PC-3 (cell line): ENCODE results near the gene CFAP57. TPM values are rescaled to one million over a fixed set of nuclear protein-coding genes. Genes with fewer than 3 reads are reported as not detected.

Source experiments
- ATAC-seq: fragments of 200-7000 bp; cut with Tn5 transposase; 2 replicates; pipeline ENCODE4 v1.9.1; 2020; ENCODE audit warnings: mild to moderate bottlenecking, moderate library complexity
- BruUV-seq: library from RNA; stranded (reverse); fragments of 400-500 nt; replicated peaks from 2 replicates; lab custom pipeline; 2021; lab: Mats Ljungman, UMichigan
- CTCF ChIA-PET: fragments of 300-600 bp; sonication (Branson Sonifier 250); formaldehyde crosslinking; loops from one replicate; lab custom pipeline; 2022; ENCODE audit warnings: antibody characterized with exemption; lab: Charles Lee
- POLR2A ChIA-PET: fragments of 300-600 bp; sonication (Branson Sonifier 250); formaldehyde crosslinking; loops from one replicate; lab custom pipeline; 2022; ENCODE audit warnings: antibody characterized with exemption; ENCODE audit not compliant: unreplicated experiment; lab: Charles Lee
- DNase-seq: peaks from one replicate; pipeline ENCODE4 v3.0.0-alpha.2; 2015
- H2AFZ ChIP-seq: fragments of 300-600 bp; sonication (generic); 2 replicates; pipeline ENCODE4 v1.6.0; 2016; ENCODE audit warnings: antibody characterized with exemption, low read length
- H3F3A ChIP-seq: fragments of 300-600 bp; sonication (generic); one replicate; pipeline ENCODE4 v1.6.0; 2017; ENCODE audit warnings: antibody characterized with exemption, low read length, control low read depth, mild to moderate bottlenecking; ENCODE audit not compliant: unreplicated experiment
- H3K27ac ChIP-seq: fragments of 300-600 bp; sonication (generic); 2 replicates; pipeline ENCODE4 v1.5.1; 2016; ENCODE audit warnings: mild to moderate bottlenecking, low read length
- H3K27me3 ChIP-seq: fragments of 300-600 bp; sonication (generic); 2 replicates; pipeline ENCODE4 v1.6.1; 2016; ENCODE audit warnings: low read length, mixed read lengths
- H3K36me3 ChIP-seq: fragments of 300-600 bp; sonication (generic); 2 replicates; pipeline ENCODE4 v1.6.1; 2016; ENCODE audit warnings: low read depth, mixed run types, low read length, mixed read lengths
- H3K4me1 ChIP-seq: fragments of 300-600 bp; sonication (generic); 2 replicates; pipeline ENCODE4 v1.5.1; 2016; ENCODE audit warnings: low read length; ENCODE audit not compliant: insufficient read depth
- H3K4me2 ChIP-seq: fragments of 300-600 bp; sonication (generic); 2 replicates; pipeline ENCODE4 v1.6.0; 2016; ENCODE audit warnings: low read length
- H3K4me3 ChIP-seq: fragments of 300-600 bp; sonication (generic); 2 replicates; pipeline ENCODE4 v1.5.1; 2016; ENCODE audit warnings: mild to moderate bottlenecking, low read length, mixed read lengths
- H3K79me2 ChIP-seq: fragments of 300-600 bp; sonication (generic); 2 replicates; pipeline ENCODE4 v1.6.1; 2017; ENCODE audit warnings: low read length, mixed read lengths
- H3K9ac ChIP-seq: fragments of 300-600 bp; sonication (generic); 2 replicates; pipeline ENCODE4 v1.6.0; 2016; ENCODE audit warnings: mild to moderate bottlenecking, low read length
- H3K9me2 ChIP-seq: fragments of 300-600 bp; sonication (generic); replicated peaks from 2 replicates; pipeline ENCODE4 v1.6.1; 2016; ENCODE audit warnings: mixed run types, low read length, mixed read lengths
- H3K9me3 ChIP-seq: fragments of 300-600 bp; sonication (generic); 2 replicates; pipeline ENCODE4 v1.6.1; 2016; ENCODE audit warnings: low read length, mixed read lengths
- H4K20me1 ChIP-seq: fragments of 300-600 bp; sonication (generic); 2 replicates; pipeline ENCODE4 v1.6.1; 2016; ENCODE audit warnings: low read length, mixed read lengths
- CTCF ChIP-seq: fragments of 300-600 bp; sonication (generic); conservative IDR thresholded peaks from 2 replicates; pipeline ENCODE4 v1.5.1; 2017; ENCODE audit warnings: antibody characterized with exemption, low read depth, mild to moderate bottlenecking, low read length
- EZH2 ChIP-seq: fragments of 300-600 bp; sonication (generic); IDR thresholded peaks from one replicate; pipeline ENCODE4 v1.6.1; 2017; ENCODE audit warnings: antibody characterized with exemption, mild to moderate bottlenecking, low read length; ENCODE audit not compliant: unreplicated experiment
- EZH2phosphoT487 ChIP-seq: fragments of 300-600 bp; sonication (generic); IDR thresholded peaks from 2 replicates; pipeline ENCODE4 v1.6.1; 2018; ENCODE audit warnings: mild to moderate bottlenecking, antibody characterized with exemption, low read length, borderline replicate concordance
- intact Hi-C: fragments of 100-400 bp; cut with micrococcal nuclease; formaldehyde crosslinking; loops from 2 replicates; pipeline ENCODE4 v1.9.0; 2023
- total RNA-seq: library from RNA; depleted of rRNA; stranded (reverse); fragments of >200 nt; gene quantifications from 2 replicates; pipeline ENCODE4 v1.2.3, GENCODE V29; 2014

Gene CFAP57
- total RNA-seq, 1 experiment from 2014 or later, result 1.2 TPM

GRCh38 chr1:43286115-43286514 is 114.0 kb downstream of the CFAP57 start:
- no peak for TF ChIP-seq CTCF
- no peak for TF ChIP-seq EZH2phosphoT487
- TF ChIP-seq EZH2, result no peak
- no peaks in the 10 kb centered on the region for H4K20me1 ChIP-seq
- ATAC-seq (no peak), DNase-seq (no peak)
- H3F3A ChIP-seq, result no peaks in the 10 kb centered on the region
- H3K4me2 ChIP-seq, result peak overlapping the region; percentile 83
- BruUV-seq, result no TSS peak
- ChIA-PET POLR2A (interaction anchor here (0.9 kb wide), 1 partner anchor 62 kb away, joined by 3 read pairs; no protein-coding TSS in a partner anchor), CTCF (interaction anchor here (1.3 kb wide), 1 partner anchor 72 kb away, joined by 14 read pairs; the partner anchor contains the start of gene CDC20)
- no peak overlapping the region for H3K9ac ChIP-seq
- peaks cover 12% of the 10 kb centered on the region; the same call in 1 of the 2 replicates for H3K79me2 ChIP-seq
- no peaks in the 10 kb centered on the region for H3K27me3 ChIP-seq
- peak overlapping the region; percentile 61; the same call in 1 of the 2 replicates for H3K4me3 ChIP-seq
- no peaks in the 10 kb centered on the region for H3K9me3 ChIP-seq
- H3K36me3 ChIP-seq, result no peaks in the 10 kb centered on the region
- H3K27ac ChIP-seq, result no peak overlapping the region
- intact Hi-C loops, result loop anchor here (5.0 kb wide), 1 partner anchor 61 kb away; no protein-coding TSS in a partner anchor
- no peaks in the 10 kb centered on the region for H3K9me2 ChIP-seq
- H2AFZ ChIP-seq, result peak overlapping the region; percentile 61
- peaks cover 16% of the 10 kb centered on the region for H3K4me1 ChIP-seq

- ChIA-PET POLR2A (no interaction called here), CTCF (no interaction called here)
- H3K27me3 ChIP-seq, result no peaks in the 10 kb centered on the region
- no TSS peak for BruUV-seq
- H3K9ac ChIP-seq, result no peak overlapping the region
- TF ChIP-seq EZH2phosphoT487 (no peak), CTCF (no peak), EZH2 (no peak)
- H3K9me3 ChIP-seq, result no peaks in the 10 kb centered on the region
- H3F3A ChIP-seq, result no peaks in the 10 kb centered on the region
- no peaks in the 10 kb centered on the region for H4K20me1 ChIP-seq
- no peak overlapping the region for H3K27ac ChIP-seq
- intact Hi-C loops, result loop anchor here (5.0 kb wide), 1 partner anchor 61 kb away; no protein-coding TSS in a partner anchor
- H3K9me2 ChIP-seq, result no peaks in the 10 kb centered on the region
- H3K4me1 ChIP-seq, result peaks cover 16% of the 10 kb centered on the region
- no peaks in the 10 kb centered on the region for H3K36me3 ChIP-seq
- no peak overlapping the region for H3K4me3 ChIP-seq
- peaks cover 12% of the 10 kb centered on the region; the same call in 1 of the 2 replicates for H3K79me2 ChIP-seq
- H2AFZ ChIP-seq, result no peak overlapping the region
- ATAC-seq, result no peak
- no peak overlapping the region for H3K4me2 ChIP-seq
- DNase-seq, result no peak
These were observed 114.4 kb downstream of the CFAP57 start for GRCh38 chr1:43286533-43286932.

- no TSS peak for BruUV-seq
- H3K27me3 ChIP-seq, result no peaks in the 10 kb centered on the region
- H4K20me1 ChIP-seq, result no peaks in the 10 kb centered on the region
- peaks cover 12% of the 10 kb centered on the region; the same call in 1 of the 2 replicates for H3K79me2 ChIP-seq
- ChIA-PET POLR2A (no interaction called here), CTCF (no interaction called here)
- no peak overlapping the region for H3K4me3 ChIP-seq
- no peak overlapping the region for H3K27ac ChIP-seq
- intact Hi-C loops, result loop anchor here (5.0 kb wide), 1 partner anchor 59 kb away; no protein-coding TSS in a partner anchor
- H3K9ac ChIP-seq, result no peak overlapping the region
- no peak for TF ChIP-seq EZH2
- TF ChIP-seq EZH2phosphoT487, result no peak
- no peak for TF ChIP-seq CTCF
- no peaks in the 10 kb centered on the region for H3K9me2 ChIP-seq
- ATAC-seq (no peak), DNase-seq (no peak)
- H3F3A ChIP-seq, result no peaks in the 10 kb centered on the region
- no peak overlapping the region for H3K4me2 ChIP-seq
- no peaks in the 10 kb centered on the region for H3K9me3 ChIP-seq
- H3K36me3 ChIP-seq, result no peaks in the 10 kb centered on the region
- no peak overlapping the region for H2AFZ ChIP-seq
- H3K4me1 ChIP-seq, result peaks cover 16% of the 10 kb centered on the region
These were observed 116.1 kb downstream of the CFAP57 start for GRCh38 chr1:43288058-43288784.
